Bronchial epithelial cell (primary cell): Measurements from ENCODE around the gene ANKRD13B. TPM values are rescaled to one million over a fixed set of nuclear protein-coding genes. Genes with fewer than 3 reads are reported as not detected.

Experiments
- DNase-seq: peaks from one replicate; pipeline ENCODE4 v3.0.0-alpha.2; 2010; ENCODE audit warnings: low read depth
- FAIRE-seq: peaks from 2 replicates; lab custom pipeline; 2011; peaks lifted over from hg19 to GRCh38; lab: Jason Lieb, UNC
- H3K27me3 ChIP-seq: 2 replicates; pipeline ENCODE4 v1.5.1; 2011; ENCODE audit warnings: low read length; ENCODE audit not compliant: control insufficient read depth, insufficient read depth
- H3K36me3 ChIP-seq: 2 replicates; pipeline ENCODE4 v1.5.1; 2011; ENCODE audit warnings: low read length; ENCODE audit not compliant: control insufficient read depth, insufficient read depth
- H3K4me3 ChIP-seq: 2 replicates; pipeline ENCODE4 v1.5.1; 2011; ENCODE audit warnings: mild to moderate bottlenecking, low read depth, low read length, control low read depth
- CTCF ChIP-seq: IDR thresholded peaks from 2 replicates; pipeline ENCODE4 v1.5.1; 2011; ENCODE audit warnings: mild to moderate bottlenecking, moderate library complexity, low read length, control low read depth, inconsistent platforms; ENCODE audit not compliant: insufficient read depth, severe bottlenecking
- total RNA-seq: library from RNA; depleted of rRNA; stranded (reverse); fragments of >200 nt; gene quantifications from 2 replicates; pipeline ENCODE4 v1.2.1, GENCODE V29; 2014

The ANKRD13B gene
- total RNA-seq, 1 donor from 2014 or later: 2.4 TPM

DNA sequence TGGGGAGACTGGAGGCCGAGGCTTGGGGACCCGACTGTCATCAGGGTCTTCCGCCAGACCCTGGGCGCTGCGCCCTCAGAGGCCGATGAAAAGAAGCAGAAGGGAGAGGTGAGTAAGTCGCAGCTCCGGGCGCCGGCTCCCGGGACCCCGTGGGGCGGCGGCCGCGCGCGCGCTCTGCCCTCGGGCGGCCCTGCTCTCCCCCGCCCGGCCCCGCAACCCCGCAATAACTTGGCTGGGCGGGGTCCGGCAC is 25.7 kb upstream of the ANKRD13B start:
- FAIRE-seq (no peak), DNase-seq (no peak)
- H3K4me3 ChIP-seq: peak overlapping the region; percentile 61
- no peaks in the 10 kb centered on the region for H3K27me3 ChIP-seq
- no peaks in the 10 kb centered on the region for H3K36me3 ChIP-seq
- TF ChIP-seq CTCF: no peak

DNA sequence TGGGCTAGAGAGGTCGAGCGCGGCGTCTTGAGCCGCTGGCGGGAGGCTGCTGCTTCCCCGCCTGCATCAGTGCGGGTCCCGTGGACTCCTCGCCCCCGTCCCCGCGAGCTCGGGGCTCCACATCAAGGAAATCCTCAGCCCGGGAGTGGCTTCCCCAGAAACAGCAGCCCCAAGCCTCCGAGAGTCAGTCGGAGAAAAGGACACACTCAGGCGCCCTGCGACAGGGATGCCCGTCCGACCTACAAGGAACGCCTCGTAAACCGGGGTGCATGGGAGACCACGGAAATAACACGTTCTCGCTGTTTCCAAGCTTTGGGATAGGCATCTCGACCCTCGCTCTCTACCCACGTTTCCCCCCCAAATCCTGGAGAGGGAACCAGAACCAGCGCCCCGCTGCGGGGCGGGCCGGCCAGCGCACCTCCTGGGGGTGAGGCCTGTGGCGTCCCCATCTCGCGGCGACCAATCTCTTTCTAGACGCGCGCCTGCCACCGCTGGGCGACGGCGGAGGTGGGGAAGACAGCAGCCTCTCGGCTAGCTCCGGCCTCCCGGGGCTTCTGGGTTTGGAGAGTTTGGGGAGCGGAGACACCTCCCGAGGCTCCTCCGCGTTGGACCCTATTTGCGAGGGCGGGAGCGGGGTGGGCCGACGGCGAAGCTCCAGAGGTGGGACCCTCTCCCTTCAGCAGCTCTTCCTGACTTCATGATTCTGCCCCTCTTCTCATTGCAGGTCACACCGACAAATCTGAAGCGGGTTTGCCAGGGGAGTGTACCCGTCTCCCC is 25.2 kb upstream of the ANKRD13B start:
- FAIRE-seq: no peak
- no peaks in the 10 kb centered on the region for H3K36me3 ChIP-seq
- H3K27me3 ChIP-seq: no peaks in the 10 kb centered on the region
- peak overlapping the region; percentile 61 for H3K4me3 ChIP-seq
- DNase-seq: no peak
- peak; percentile 42 for TF ChIP-seq CTCF

DNA sequence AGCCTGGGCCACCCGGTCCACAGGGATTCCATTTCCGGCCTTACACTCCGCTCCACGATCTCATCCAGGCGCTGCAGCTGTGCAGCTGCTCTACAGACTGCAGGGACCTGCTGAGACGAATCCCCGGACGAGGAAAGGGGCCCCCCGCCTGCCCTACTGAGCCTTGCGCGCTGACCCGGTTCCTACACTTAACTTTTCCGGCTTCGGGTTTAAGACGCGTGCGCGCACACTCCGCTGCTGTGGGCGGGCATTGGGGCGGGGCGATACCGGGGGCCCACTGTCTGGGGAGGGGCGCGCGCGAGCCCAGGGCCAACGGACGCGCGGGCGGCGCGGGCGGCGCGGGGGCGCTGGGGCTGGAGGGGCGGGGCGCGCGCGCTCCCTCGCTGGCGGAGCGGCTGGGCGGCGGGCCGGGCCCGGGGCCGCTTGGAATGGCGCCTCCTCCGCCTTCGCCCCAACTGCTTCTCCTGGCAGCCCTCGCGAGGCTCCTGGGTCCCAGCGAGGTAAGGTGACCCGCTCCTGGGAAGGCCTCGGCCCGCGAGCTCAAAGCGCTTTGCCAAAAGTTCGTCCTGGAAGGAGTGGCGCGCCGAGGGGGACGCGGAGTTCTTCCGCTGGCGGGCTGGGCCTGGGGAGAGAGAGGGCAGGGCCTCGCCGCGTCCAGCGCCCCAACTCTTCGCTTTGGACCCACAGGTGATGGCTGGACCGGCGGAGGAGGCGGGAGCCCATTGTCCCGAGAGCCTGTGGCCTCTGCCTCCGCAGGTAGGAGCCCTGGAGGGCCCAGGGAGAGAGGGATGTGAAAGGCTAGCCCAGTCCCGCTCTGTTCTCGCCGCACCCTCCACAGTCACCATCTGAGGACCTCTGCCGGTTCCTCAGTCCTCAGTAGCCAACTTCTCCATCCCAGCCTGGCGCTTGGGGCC is 24.3 kb upstream of the ANKRD13B start, which contains the start of gene TP53I13:
TSS of gene TP53I13 (plus strand) at position 371 of the 914 bp plus-strand sequence. CDS start at position 429, 58 bp downstream.
- H3K36me3 ChIP-seq: peaks cover 1% of the 10 kb centered on the region
- H3K4me3 ChIP-seq: peak within 1 kb of the TSS; percentile 61
- no peak for FAIRE-seq
- DNase-seq: peak; percentile 46
- no peak for TF ChIP-seq CTCF
- H3K27me3 ChIP-seq: no peaks in the 10 kb centered on the region

GRCh38 chr17:29569245-29569950 is 23.5 kb upstream of the ANKRD13B start:
- Histone ChIP-seq H3K27me3 (no peaks in the 10 kb centered on the region), H3K36me3 (peaks cover 1% of the 10 kb centered on the region), H3K4me3 (peak overlapping the region; percentile 61)
- TF ChIP-seq CTCF: no peak
- DNase-seq (peak; percentile 36), FAIRE-seq (no peak)

- DNase-seq: no peak
- TF ChIP-seq CTCF: no peak
- Histone ChIP-seq H3K36me3 (peaks cover 6% of the 10 kb centered on the region), H3K27me3 (no peaks in the 10 kb centered on the region), H3K4me3 (no peak overlapping the region)
- no peak for FAIRE-seq
These were observed 22.4 kb upstream of the ANKRD13B start for GRCh38 chr17:29570521-29570920.
